HG02623 (cell line): Measurements from ENCODE around the gene OR5AS1.
"Not testable (repeated sequence)": the region's sequence is repeated elsewhere in the genome, so short reads cannot be mapped to it uniquely, and the experiment has no call there.

ENCODE experiments used
- ATAC-seq: cut with Tn5 transposase; IDR thresholded peaks from one replicate; pipeline ENCODE4 v1.9.1; 2021; ENCODE audit warnings: moderate library complexity; ENCODE audit not compliant: unreplicated experiment

OR5AS1 gene

DNA sequence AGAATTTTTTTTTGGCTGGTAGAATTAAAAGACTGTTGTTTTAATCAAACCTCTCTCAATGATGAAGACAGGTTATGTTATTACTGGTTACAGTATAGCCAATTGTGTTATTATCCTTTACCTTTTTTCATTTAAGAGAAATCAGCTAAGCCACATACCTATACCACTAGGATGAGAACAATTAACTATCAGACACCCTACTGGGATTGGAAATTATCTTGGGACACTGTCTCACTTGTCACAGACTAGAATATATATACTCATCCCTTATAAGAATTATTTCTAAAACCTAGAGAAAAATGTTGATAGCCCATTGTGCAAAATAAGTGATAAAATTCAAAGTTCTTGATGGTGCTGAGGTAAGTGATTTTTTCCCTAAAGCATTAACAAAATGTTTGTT, at the start of gene OR5AS1:
TSS of gene OR5AS1 (plus strand) at position 301 of the 400 bp plus-strand sequence. CDS start 2,765 bp downstream, outside the sequence.
- no peak for ATAC-seq

DNA sequence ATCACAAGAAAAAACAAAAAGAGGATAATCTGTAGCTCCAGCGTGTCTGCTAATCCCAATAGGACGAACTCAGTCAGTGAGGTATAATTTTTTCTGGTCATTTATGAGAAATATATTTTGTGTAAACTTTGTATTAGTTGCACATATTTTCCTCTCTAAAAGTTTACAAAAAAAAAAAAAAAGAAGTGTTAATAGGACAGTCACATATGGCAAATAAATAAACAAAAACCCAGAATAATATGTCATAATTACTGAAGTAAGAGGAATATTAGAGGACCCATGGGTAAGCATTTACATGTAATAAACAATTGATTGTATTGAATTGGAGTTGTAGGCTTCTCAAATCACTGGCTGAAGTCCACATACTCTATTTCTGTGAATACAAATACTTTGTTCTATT, 32.9 kb upstream of the OR5AS1 start, which contains the start of gene OR5F1:
TSS of gene OR5F1 (minus strand) at position 101 of the 400 bp plus-strand sequence. CDS start at position 101, 0 bp downstream.
- ATAC-seq: no peak

DNA sequence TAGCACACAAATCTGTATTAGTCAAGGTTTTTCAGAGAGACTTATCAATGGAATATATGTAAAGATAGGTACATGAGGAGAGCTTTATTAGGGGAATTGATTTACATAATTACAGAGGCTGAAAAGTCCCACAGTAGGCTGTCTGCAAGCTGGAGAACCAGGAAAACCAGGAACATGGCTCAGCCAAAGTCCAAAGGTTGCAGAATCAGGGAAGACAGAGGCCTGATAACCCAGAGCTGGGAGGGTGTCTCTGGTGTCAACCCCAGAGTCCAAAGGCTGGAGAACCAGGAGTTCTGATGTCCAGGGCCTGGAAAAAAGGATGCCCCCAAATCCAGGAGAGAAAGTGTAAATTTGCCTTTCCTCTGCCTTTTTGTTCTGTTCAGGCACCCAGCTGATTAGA, 16.7 kb upstream of the OR5AS1 start:
- no peak for ATAC-seq

DNA sequence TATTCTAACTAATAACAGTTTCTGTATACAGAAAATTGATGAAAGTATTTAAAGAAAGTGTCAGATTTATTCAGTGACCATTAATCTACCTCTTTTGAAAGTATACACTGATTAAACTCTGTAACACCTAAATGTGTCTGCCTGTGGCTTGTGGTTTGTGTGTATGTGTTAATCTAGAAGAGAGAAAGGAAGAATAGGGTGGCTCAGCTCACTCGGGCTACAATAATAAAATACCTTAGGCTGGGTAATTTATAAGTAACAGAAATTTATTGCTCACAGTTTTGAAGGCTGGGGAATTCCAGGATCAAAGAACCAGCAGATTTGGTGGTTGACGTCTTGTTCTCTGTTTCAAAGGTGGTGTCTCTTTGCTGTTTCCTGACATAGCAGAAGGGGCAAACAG, 13.6 kb upstream of the OR5AS1 start:
- no peak for ATAC-seq

DNA sequence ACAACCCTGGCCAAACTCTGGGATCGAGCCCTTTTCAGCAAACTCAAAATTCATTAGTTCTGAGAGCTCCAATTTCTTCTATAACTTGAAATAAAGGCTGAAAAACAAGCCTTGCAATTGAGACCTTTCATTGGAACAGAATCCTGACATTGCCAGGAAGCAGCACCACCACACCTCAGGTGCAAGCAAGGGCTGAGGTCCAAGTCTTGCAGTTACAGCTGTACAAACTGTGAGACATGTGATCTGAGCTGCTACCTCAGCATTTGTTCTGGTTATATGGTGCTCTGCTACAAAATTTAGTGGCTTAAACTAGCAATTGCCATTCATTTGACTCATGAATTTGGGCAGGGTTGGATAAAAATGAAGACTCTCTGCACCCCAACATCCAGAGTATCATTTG, 18.1 kb downstream of the OR5AS1 start:
- no peak for ATAC-seq

DNA sequence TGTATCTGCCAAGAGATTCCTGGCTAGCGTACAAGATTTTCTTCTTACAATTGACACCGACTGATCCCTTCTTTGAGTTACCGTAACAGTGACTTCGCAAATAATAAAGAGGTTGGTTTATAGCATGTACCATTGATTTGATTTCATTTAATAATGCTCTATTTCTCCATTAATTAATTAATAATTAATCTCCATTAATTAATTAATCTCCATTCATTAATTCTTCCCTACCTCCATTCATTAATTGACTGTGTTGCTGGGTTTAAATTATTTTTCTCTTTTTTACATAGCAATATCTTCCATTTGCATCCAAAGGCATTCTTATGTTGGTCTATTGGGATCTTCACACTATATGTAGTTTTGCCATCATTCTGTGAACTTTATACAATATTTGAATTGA, 21.0 kb downstream of the OR5AS1 start:
- no peak for ATAC-seq

DNA sequence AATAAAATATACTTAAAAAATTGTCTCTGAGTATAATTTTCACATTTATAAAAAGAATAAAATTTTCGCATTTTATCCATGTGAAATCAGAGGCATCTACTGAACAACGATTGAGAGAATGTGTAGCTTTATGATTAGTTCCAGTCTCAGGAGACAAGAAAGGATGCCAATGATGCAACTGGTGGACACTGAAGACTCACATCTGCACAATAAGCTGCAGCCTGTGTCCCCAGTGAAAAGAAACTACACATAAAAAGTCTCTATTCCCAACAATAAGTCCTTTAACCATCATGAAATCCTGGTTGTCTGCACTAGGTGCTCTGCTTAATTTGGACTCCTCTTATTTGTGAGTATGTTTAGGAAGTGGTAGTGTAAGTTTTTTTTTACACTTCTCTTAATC, 22.0 kb downstream of the OR5AS1 start:
- no peak for ATAC-seq

DNA sequence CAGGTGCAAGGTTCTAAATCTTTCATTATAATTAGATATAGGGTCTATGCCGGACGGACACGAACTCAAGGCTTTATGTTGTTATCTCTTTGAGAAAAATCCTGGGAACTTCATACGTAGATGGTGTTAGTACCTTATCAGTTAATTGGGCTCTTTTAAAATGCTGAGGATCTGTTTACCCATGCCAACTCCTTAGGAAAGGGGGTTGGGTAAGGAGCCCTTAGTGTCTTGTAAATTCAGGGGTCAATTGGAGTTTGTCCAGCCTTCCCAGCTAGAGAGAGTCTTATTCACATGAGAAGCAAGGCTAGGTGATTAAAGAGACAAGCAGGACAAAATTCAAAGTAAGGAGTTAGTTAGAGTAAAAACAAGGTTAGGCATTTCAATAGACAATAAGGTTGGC, 28.9 kb downstream of the OR5AS1 start:
- ATAC-seq: not testable (repeated sequence)

DNA sequence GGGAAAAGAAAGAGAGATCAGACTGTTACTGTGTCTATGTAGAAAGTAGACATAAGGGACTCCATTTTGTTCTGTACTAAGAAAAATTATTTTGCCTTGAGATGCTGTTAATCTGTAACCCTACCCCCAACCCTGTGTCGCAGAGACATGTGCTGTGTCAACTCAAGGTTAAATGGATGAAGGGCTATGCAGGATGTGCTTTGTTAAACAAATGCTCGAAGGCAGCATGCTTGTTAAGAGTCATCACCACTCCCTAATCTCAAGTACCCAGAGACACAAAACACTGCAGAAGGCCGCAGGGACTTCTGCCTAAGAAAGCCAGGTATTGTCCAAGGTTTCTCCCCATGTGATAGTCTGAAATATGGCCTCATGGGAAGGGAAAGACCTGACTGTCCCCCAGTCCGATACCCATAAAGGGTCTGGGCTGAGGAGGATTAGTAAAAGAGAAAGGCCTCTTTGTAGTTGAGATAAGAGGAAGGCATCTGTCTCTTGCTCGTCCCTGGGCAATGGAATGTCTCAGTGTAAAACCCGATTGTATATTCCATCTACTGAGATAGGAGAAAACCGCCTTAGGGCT, 30.3 kb downstream of the OR5AS1 start:
- ATAC-seq: not testable (repeated sequence)

DNA sequence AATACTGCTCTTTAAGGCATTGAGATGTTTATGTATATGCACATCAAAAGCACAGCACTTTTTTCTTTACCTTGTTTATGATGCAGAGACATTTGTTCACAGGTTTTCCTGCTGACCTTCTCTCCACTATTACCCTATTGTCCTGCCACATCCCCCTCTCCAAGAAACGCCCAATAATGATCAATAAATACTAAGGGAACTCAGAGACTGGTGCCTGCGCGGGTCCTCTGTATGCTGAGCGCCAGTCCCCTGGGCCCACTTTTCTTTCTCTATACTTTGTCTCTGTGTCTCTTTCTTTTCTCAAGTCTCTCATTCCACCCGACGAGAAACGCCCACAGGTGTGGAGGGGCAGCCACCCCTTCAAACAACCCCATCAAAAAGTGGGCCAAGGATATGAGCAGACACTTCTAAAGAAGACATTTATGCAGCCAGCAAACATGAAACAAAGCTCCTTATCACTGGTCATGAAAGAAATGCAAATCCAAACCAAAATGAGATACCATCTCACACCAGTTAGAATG, 30.9 kb downstream of the OR5AS1 start:
- ATAC-seq: not testable (repeated sequence)

DNA sequence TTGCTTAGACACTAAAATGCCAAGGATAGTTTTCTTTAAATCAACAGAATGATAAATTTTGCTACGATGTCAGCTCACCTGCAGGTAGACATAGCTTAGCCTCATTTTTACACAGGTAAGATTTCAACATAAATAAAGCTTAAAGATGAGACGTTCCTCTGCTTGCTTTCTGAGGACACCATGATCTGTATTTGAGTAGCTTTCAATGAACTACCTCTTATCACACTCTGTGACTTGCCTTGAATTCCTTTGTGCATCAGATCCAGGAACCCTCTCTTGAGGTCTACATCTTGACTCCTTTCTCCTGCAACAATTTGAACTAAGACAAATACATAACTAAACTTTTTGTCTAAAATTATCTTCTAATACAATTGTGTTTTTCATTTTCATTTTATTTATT, 39.5 kb downstream of the OR5AS1 start:
- no peak for ATAC-seq
